PFSK-1 (cell line): Measurements from ENCODE around the gene COG7.

Experiments used
- POLR2AphosphoS5 ChIP-seq: IDR thresholded peaks from 2 replicates; pipeline ENCODE4 v1.6.1; 2012; ENCODE audit warnings: low read depth, mild to moderate bottlenecking, control low read depth, low read length, moderate library complexity
- REST ChIP-seq, 2 experiments: IDR thresholded peaks; 2 replicates each; pipeline versions ENCODE4 v1.6.1 to v1.8.0; 2011 to 2012; ENCODE audit warnings: low read depth in 2 of 2, low read length in 2 of 2, control low read depth in 1 of 2, inconsistent platforms in 1 of 2, mild to moderate bottlenecking in 1 of 2, moderate library complexity in 1 of 2; ENCODE audit not compliant: insufficient read depth in 1 of 2
- SIN3A ChIP-seq: IDR thresholded peaks from 2 replicates; pipeline ENCODE4 v1.6.1; 2012; ENCODE audit warnings: mild to moderate bottlenecking, low read length, moderate library complexity, borderline replicate concordance; ENCODE audit not compliant: insufficient read depth
- TAF1 ChIP-seq: IDR thresholded peaks from 2 replicates; pipeline ENCODE4 v1.6.1; 2012; ENCODE audit warnings: low read length, control low read depth, borderline replicate concordance; ENCODE audit not compliant: insufficient read depth

GRCh38 chr16:23339787-23340186 lies 113.2 kb downstream of the COG7 start:
- TF ChIP-seq POLR2AphosphoS5 (no peak), SIN3A (no peak), REST (IDR thresholded peaks at IDR 0.05; ENCODE audit: insufficient read depth in 1 of 2, low read depth in 2 of 2, low read length in 2 of 2) (no peak), TAF1 (no peak)
